ENCODE measurements around the gene PACS2. TPM values are rescaled to one million over a fixed set of nuclear protein-coding genes. Genes with fewer than 3 reads are reported as not detected.

PACS2 gene
- total and polyA plus RNA-seq, 2 of the 8 experiments (the other 6 are each of a cell fraction or from before 2014, with no cell fraction given), result 38.0 to 62.8 TPM

DNA sequence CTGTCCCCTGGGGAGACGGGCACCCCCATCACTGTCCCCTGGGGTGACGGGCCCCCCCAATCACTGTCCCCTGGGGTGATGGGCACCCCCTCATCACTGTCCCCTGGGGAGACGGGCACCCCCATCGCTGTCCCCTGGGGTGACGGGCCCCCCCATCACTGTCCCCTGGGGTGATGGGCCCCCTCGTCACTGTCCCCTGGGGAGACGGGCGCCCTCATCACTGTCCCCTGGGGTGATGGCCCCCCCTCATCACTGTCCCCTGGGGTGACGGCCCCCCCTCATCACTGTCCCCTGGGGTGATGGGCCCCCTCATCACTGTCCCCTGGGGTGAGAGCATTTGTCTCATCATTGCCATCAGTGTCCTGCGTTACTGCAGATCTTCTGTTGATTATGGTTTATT, 38.6 kb downstream of the PACS2 start:
- Histone ChIP-seq H2BK15ac (ENCODE audit: low read length) (no peak overlapping the region), H3K4me2 (ENCODE audit: insufficient read depth in 1 of 2, low read depth in 2 of 2, low read length in 2 of 2) (no peak overlapping the region), H3K18ac (ENCODE audit: extremely low read depth, low read length) (no peak overlapping the region), H4K20me1 (replicated peaks in 1 of 2; ENCODE audit: control insufficient read depth in 1 of 2, insufficient read depth in 2 of 2, low read length in 2 of 2) (peaks cover 2 to 17% of the 10 kb centered on the region in 2 experiments), H3K9ac (replicated peaks in 1 of 4; ENCODE audit: extremely low read depth in 1 of 4, low read depth in 3 of 4, low read length in 3 of 4) (no peak overlapping the region), H3K27me3 (replicated peaks in 1 of 4; ENCODE audit: control insufficient read depth in 3 of 4, extremely low read depth in 1 of 4, insufficient read depth in 3 of 4, low read length in 3 of 4) (no peaks in the 10 kb centered on the region), H4K8ac (ENCODE audit: extremely low read depth, insufficient read depth, low read length) (no peak overlapping the region), H3K79me1 (ENCODE audit: low read depth, low read length) (no peaks in the 10 kb centered on the region), H4K5ac (ENCODE audit: insufficient read length, low read depth, low read length) (no peak overlapping the region), H3K23me2 (ENCODE audit: low read depth, low read length) (no peaks in the 10 kb centered on the region), H3K4me3 (ENCODE audit: extremely low read depth in 1 of 4, insufficient read depth in 2 of 4, low read depth in 3 of 4, low read length in 4 of 4) (no peak overlapping the region), H3K79me2 (ENCODE audit: control insufficient read depth in 1 of 2, insufficient read depth in 2 of 2, low read length in 2 of 2) (no peaks in the 10 kb centered on the region), H3K14ac (ENCODE audit: insufficient read length) (no peak overlapping the region), H2AK5ac (ENCODE audit: low read depth, low read length) (no peak overlapping the region), H3K56ac (replicated peaks; ENCODE audit: insufficient read length, low read depth, low read length) (no peak overlapping the region), H3K4ac (replicated peaks; ENCODE audit: insufficient read length, low read depth, low read length) (no peak overlapping the region), H4K91ac (replicated peaks; ENCODE audit: insufficient read length, low read length) (no peak overlapping the region), H3K4me1 (replicated peaks in 1 of 4; ENCODE audit: control insufficient read depth in 3 of 4, insufficient read depth in 4 of 4, low read length in 3 of 4) (peaks cover 0 to 15% (median 5%) of the 10 kb centered on the region in 4 experiments; a peak in 5 of 7 replicates), H2BK20ac (ENCODE audit: low read length) (no peak overlapping the region), H2BK12ac (ENCODE audit: low read depth, low read length) (no peak overlapping the region), H2AFZ (ENCODE audit: low read length) (no peak overlapping the region), H3K23ac (ENCODE audit: insufficient read length) (no peak overlapping the region), H3K9me3 (ENCODE audit: insufficient read depth in 2 of 2, low read depth in 1 of 2, low read length in 1 of 2) (no peaks in the 10 kb centered on the region), H3K36me3 (ENCODE audit: control insufficient read depth in 2 of 4, insufficient read depth in 4 of 4, low read length in 3 of 4) (no peaks in the 10 kb centered on the region), H2BK120ac (replicated peaks; ENCODE audit: low read depth, low read length) (no peak overlapping the region), H3K27ac (ENCODE audit: low read depth, low read length) (no peak overlapping the region), H2BK5ac (ENCODE audit: low read depth, low read length) (no peak overlapping the region)
- FAIRE-seq (no peak), DNase-seq (ENCODE audit: low read depth in 1 of 2, low spot score in 2 of 2) (no peak)
- WGBS, 2 experiments (ENCODE audit: extremely low coverage in 1 of 2, insufficient coverage in 1 of 2, insufficient read length in 1 of 2, insufficient replicate concordance in 2 of 2, low coverage in 1 of 2, low lambda C conversion rate in 2 of 2, missing lambda C conversion rate in 1 of 2), result 94% methylated on average over 5 of the region's 10 CpGs; no CpG with 5 or more reads in 1 of the 2 experiments
- TF ChIP-seq, protein P1, sequence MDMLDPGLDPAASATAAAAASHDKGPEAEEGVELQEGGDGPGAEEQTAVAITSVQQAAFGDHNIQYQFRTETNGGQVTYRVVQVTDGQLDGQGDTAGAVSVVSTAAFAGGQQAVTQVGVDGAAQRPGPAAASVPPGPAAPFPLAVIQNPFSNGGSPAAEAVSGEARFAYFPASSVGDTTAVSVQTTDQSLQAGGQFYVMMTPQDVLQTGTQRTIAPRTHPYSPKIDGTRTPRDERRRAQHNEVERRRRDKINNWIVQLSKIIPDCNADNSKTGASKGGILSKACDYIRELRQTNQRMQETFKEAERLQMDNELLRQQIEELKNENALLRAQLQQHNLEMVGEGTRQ (IDR thresholded peaks at IDR 0.05; ENCODE audit: low read length), result no peak
- TF ChIP-seq EP300 (IDR thresholded peaks at IDR 0.05; ENCODE audit: borderline replicate concordance in 1 of 2, low read depth in 2 of 2, low read length in 2 of 2), result no peak
- TF ChIP-seq CREB1 (IDR thresholded peaks at IDR 0.05), result no peak
- TF ChIP-seq, protein P2, sequence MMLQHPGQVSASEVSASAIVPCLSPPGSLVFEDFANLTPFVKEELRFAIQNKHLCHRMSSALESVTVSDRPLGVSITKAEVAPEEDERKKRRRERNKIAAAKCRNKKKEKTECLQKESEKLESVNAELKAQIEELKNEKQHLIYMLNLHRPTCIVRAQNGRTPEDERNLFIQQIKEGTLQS (IDR thresholded peaks at IDR 0.05; ENCODE audit: insufficient read depth, low read depth, low read length), result no peak
- TF ChIP-seq KDM4A (IDR thresholded peaks at IDR 0.05; ENCODE audit: low read depth, low read length, severe bottlenecking), result no peak
- no peak for TF ChIP-seq CTCF (IDR thresholded peaks at IDR 0.05; ENCODE audit: control extremely low read depth in 1 of 3, insufficient read depth in 1 of 3, low read depth in 1 of 3, low read length in 3 of 3)
- no peak for TF ChIP-seq KDM5A (IDR thresholded peaks at IDR 0.05; ENCODE audit: low read length)
- POLR2A ChIA-PET (ENCODE audit: partially characterized antibody), result no interaction called here
- CTCF ChIA-PET (ENCODE audit: partially characterized antibody), result interaction anchor here (1.6 kb wide), 1 partner anchor 24 kb away, joined by 4 read pairs; no protein-coding TSS in a partner anchor

Measured in H1 (cell line).